Kidney capillary endothelial cell (primary cell): ENCODE results near the gene SGMS1.
A peak's percentile ranks its signal among the peaks of the same experiment; 100 is the strongest.
"Not testable (repeated sequence)": the region's sequence is repeated elsewhere in the genome, so short reads cannot be mapped to it uniquely, and the experiment has no call there.

Source experiments
- DNase-seq: peaks from one replicate; pipeline ENCODE4 v3.0.0-alpha.2; 2018; ENCODE audit warnings: low spot score

Gene SGMS1

GRCh38 chr10:50369931-50370330 is 253.8 kb downstream of the SGMS1 start:
- DNase-seq: no peak

DNA sequence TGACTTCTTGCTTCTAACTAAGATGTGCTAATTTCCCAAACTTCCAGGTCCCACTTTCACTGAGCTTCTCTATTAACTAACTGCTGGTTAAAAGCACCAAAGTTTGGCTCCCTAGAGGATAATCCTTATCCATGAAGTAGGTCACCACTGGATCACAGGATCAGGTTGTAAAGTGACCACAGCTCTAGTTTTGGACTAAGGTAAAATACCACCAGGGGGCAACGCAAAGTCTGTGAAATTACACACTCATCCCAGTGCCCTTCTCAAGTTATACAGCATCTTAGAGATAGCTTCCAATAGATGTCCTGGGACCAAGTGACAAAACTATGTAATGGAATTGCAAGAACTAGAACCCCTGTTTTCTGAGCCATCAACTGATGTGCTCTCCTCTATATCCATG is 256.0 kb downstream of the SGMS1 start:
- DNase-seq: peak; percentile 14

DNA sequence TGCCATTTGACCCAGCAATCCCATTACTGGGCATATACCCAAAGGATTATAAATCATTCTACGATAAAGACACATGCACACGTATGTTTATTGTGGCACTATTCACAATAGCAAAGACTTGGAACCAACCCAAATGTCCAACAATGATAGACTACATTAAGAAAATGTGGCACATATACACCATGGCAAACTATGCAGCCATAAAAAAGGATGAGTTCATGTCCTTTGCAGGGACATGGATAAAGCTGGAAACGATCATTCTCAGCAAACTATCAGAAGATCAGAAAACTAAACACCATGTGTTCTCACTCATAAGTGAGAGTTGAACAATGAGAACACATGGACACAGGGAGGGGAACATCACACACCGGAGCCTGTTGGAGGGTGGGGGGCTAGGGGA is 257.3 kb downstream of the SGMS1 start:
- DNase-seq: not testable (repeated sequence)

DNA sequence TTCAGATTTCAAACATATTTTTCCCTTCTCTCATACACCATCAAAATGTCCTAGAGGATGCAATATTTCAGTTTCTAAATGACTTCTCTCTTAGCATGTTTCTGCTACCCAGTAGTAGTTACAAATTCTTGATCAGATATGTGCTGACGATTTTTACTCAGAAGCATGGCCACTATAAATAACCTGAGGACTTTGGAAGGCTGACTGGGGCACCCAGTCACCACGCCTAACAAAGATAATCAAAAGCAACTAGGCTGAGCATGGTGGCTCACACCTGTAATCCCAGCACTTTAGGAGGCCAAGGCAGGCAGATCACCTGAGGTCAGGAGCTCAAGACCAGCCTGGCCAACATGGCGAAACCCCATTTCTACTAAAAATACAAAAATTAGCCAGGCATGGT is 259.0 kb downstream of the SGMS1 start:
- not testable (repeated sequence) for DNase-seq

GRCh38 chr10:50362547-50363125 is 261.1 kb downstream of the SGMS1 start:
- peak; percentile 18 for DNase-seq

GRCh38 chr10:50361946-50362345 is 261.8 kb downstream of the SGMS1 start:
- DNase-seq: no peak

DNA sequence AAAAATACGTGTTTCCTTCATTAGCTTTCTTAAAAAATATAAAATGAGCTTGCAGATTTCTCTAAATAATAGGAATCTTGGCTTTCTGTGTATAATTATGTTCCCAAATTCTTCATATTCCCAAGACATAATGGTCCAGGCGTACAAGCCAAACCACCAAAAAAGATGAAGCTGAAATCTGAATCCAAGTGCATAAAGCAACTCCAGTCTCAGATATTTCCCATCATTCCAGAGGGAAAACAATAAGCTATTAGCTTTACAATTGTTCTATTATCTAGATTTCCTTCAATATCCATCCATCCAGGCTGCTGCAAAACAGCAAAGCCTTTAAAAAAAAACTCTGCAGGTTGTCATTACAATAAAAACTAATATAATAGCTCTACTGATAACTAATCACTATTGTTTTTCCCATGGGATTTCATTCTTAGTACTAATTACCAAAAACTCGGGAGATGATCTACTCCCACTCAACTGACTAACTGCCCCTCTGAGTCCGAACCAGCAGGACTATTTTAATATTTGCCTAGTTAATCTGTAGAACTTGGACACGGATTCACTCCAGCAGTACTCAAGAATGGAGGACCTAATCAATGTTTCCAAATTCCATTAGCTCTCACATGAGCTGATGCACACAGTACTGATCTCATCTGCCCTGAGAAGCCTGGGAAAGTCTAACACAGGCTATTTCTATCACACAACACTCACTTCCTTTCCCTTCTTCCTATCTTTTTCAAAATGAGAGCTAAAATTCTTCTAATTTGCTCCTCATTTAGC is 263.5 kb downstream of the SGMS1 start:
- no peak for DNase-seq

DNA sequence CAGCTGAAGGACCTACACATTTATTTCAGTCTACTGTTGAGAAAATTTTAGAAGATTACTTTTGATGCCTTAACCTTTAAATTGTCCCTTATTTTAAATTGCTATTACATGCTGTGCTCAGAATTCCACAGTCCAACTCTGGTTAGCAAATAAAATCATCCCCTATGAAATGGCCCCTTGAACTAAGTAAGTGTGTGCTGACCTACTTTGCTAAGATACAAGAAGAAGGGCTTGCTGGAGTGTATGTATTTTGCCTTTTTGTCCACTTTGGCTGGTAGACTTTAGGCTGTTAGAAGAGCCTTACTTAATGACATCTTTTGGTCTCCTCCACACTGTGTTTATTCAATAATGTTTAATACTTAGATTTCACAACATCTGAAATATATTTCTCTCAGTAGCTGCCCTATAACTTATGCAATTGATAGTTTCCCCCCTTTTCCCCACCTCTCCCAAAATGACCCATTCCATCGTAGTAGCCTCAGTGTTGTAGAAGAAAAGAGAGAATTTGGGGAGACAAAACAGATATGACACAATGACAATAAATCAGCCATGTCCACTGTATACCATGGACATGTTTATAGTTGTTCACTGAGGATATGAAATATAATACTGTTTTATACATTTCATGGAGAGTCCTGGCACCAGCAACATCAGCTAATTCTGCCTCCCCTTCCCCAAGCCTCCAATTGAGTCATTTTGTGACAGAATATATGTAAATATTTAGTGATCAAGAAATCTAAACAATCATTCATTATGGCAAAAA is 264.6 kb downstream of the SGMS1 start:
- DNase-seq: no peak

DNA sequence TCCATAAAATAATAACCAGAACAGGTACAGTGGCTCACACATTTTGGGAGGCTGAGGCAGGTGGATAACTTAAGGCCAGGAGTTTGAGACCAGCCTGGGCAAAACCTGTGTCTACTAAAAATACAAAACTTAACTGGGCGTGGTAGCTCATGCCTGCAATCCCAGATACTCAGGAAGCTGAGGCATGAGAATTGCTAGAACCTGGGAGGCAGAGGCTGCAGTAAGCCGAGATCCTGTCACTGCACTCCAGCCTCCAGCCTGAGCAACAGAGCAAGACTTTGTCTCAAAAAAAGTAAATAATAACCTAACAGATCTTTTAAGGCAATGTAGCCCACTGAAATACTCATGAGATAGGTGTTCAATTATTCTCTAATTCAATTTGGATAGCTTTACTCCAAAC is 265.3 kb downstream of the SGMS1 start:
- no peak for DNase-seq

- DNase-seq: not testable (repeated sequence)
These were observed 267.3 kb downstream of the SGMS1 start for GRCh38 chr10:50356481-50356832.

GRCh38 chr10:50355693-50356480 is 267.9 kb downstream of the SGMS1 start:
- not testable (repeated sequence) for DNase-seq

DNA sequence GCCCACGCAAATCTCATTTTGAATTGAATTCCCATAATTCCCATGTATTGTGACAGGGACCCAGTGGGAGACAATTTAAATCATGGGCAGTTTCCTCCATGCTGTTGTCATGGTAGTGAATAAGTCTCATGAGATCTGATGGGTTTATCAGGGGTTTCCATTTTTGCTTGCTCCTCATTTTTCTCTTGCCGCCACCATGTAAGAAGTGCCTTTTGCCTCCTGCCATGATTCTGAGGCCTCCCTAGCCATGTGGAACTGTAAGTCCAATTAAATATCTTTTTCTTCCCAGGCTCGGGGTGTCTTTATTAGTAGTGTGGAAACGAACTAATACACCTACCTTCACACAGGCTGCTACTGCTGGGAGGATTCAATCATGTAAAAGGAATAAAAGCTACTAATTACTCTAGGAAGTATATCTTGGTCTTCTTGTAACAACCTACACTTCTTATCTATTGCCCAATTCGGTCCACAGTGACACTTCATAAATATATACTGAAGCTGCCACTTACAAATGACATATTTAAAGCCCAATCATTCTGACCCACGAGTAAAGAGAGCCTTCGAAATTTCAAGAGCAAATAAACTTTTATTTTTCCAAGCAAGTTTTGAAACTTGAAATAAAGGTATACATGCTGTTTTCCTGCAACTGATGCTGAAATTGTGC is 272.1 kb downstream of the SGMS1 start:
- DNase-seq: no peak

GRCh38 chr10:50350366-50350765 is 273.4 kb downstream of the SGMS1 start:
- DNase-seq: no peak

- DNase-seq: no peak
These were observed 274.2 kb downstream of the SGMS1 start for GRCh38 chr10:50349554-50349953.

DNA sequence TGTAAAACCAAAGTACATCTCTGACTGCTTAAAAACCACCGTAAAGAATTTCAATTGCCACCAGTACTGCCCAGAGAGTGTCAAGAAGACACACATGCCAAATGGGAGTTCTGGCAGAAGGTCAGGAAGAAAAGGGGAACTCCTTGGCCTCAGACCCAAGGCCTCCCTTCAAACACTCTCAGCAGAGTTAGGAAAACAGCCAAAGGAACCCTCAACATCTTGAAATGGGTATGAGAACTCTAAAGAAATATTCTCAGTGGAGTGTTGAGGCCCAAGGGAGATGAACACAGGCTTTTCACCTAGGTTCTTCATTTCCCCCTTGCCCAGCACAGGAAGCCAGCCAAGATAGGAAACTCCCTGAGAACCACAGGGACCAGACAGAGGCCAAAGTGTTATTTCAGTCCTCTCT is 276.4 kb downstream of the SGMS1 start:
- DNase-seq: no peak

GRCh38 chr10:50346942-50347341 is 276.8 kb downstream of the SGMS1 start:
- no peak for DNase-seq

- no peak for DNase-seq
These were observed 278.2 kb downstream of the SGMS1 start for GRCh38 chr10:50345545-50345944.

- no peak for DNase-seq
These were observed 279.9 kb downstream of the SGMS1 start for GRCh38 chr10:50343702-50344331.

GRCh38 chr10:50341987-50342386 is 281.8 kb downstream of the SGMS1 start:
- no peak for DNase-seq

DNA sequence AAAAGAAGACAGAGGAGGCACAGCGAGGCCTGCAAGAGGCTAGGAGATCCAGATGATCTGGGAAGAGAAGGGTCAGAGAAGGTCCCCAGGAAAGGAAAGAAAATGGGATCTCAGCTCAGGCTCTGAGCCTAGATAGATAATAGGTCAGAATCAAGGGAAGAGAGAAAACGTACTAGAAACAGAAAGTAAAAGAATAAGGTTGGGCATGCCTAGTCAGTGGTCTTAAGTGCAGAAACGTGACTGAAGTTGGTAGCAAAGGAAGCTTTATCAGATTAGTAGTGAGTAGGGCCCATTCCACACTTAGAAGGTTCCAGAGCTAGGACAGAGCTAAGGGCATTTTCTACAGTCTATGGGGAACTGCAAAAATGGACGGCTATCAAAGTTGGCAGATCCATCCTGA is 287.6 kb downstream of the SGMS1 start:
- no peak for DNase-seq

DNA sequence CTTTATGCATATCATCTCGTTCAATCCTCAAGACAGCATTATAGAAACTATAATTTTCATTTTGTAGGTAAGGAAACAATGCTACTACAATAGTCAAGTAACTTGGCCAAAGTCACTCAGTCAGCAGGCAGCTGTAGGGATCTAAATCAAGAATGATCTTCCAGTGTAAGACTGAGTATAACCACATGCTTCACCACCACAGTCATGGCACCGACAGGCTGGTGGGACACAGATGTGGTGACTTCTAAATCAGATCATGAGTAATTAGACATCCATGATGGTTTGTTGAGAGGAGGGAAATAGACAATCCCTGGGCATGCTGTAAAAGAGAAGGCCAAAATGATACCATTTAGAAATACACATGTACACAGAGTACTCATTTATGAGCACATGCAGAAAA is 288.4 kb downstream of the SGMS1 start:
- DNase-seq: no peak
